NCI-H1436 (cell line): ENCODE results near the gene CAPN11.

Source experiments
- DNase-seq: peaks from one replicate; lab custom pipeline; 2025; lab: John Stamatoyannopoulos, UW

CAPN11 gene

DNA sequence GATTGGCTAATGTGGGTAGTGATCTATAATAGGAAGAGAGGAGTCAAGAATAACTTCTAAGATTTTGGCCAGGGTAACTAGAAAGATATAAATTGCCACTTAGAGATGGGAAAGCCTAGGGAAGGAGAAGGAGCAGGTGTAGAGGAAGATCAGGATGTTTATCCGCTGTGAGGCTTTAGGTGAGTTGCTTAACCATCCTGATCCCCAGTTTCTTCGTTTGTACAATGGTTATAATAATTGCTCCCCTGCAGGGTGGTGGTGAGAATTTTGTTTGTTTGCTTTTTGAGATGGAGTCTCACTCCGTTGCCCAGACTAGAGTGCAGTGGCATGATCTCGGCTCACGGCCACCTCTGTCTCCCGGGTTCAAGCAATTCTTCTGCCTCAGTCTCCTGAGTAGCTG lies 55.7 kb downstream of the CAPN11 start:
- DNase-seq: no peak

DNA sequence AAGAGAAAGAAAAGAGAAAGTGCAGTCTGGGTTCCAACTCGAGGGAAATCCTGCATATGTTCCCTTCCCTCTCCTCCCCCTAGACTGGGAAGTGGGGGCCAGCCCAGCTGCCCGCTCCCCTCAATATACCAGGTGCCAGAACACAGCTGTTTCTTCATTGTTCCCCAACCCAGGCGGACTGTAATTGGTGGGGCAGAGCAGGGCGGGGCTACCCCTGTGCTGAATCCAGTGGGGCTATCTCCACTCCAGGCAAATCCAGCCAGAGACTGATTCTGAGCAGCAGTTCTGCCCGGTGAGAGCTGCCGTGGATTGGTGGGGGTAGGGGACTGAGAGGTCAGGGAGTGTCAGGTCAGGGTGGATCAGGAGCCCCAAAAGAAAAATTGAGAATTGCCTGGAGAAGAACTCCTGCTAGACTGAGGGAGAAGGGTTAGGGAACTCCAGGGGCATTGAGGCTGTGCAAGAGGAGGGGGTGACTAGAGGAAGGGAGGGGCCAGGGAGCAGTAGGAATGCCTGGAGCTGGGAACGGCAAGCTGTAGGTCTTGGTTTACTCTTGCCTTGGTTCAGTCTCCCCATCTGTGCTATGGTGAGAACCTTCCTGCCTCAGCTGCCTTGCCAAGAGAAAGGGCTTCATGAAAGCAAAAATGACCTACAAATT lies 58.2 kb downstream of the CAPN11 start, which contains the start of gene MYMX:
Gene MYMX (plus strand): TSS at position 250 of the 655 bp plus-strand sequence. CDS start 546 bp downstream, outside the sequence.
- DNase-seq: no peak

DNA sequence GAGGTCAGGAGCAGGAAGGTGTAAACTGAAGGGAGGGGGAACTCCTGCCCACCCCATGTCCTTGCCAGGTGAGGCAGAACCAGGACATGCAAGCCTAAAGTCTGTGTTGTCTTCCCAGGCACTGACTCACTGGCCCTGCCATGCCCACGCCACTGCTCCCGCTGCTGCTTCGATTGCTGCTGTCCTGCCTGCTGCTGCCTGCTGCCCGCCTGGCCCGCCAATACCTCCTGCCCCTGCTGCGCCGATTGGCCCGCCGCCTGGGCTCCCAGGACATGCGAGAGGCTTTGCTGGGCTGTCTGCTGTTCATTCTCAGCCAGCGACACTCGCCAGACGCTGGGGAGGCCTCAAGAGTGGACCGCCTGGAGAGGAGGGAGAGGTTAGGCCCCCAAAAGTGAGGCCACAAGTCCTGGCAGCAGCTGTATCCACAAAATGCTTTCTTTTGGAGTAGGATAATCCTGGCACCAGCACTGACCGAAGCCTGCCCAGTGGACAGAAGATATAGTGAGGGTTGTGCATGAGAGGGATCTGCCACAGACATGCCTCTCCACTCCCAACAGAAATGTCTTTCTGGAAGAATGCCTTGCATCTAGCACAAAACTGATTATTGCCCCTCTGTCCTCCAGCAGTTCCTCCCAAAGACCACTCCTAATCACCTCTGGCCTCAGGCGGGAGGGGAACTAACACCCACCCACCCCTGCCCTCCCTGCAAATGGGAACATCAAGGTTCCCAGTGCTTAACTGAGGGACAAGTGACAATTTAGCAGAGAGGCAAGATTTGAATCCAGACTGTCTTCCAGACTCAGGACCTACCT lies 58.9 kb downstream of the CAPN11 start:
- DNase-seq: no peak

DNA sequence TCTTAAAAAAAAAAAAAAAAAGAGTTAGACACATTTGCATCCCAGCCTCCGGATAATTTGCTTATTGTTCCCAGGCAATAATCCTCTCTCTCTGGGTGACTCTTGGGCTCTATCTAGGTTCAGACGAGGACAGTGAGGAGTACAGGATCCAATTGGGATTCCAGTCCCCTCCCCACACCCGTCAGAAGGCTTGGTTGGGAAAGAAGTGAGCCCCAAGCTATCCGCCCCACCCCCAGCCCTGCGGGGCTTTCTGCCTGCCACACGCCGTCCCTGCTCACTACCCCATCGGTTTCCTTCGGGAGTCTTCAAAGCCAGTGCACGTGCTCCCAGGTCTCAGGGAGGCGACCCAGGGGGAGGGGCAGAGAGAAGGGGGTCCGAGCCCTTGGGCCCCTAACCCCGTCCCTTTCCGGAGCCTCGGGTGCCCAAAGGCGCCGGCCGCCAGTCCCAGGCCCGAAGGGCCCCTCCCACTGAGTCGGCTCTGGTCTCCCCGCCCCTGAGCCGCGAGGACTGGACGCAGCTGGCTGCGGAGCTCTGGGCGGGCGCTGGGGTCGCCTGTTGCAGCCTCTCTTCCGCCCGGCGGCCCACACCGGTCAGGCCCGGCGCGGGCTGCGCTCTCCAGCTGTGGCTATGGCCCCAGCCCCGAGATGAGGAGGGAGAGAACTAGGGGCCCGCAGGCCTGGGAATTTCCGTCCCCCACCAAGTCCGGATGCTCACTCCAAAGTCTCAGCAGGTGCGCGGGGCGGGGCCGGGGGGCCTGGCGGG lies 60.6 kb downstream of the CAPN11 start:
- DNase-seq: peak; percentile 45

DNA sequence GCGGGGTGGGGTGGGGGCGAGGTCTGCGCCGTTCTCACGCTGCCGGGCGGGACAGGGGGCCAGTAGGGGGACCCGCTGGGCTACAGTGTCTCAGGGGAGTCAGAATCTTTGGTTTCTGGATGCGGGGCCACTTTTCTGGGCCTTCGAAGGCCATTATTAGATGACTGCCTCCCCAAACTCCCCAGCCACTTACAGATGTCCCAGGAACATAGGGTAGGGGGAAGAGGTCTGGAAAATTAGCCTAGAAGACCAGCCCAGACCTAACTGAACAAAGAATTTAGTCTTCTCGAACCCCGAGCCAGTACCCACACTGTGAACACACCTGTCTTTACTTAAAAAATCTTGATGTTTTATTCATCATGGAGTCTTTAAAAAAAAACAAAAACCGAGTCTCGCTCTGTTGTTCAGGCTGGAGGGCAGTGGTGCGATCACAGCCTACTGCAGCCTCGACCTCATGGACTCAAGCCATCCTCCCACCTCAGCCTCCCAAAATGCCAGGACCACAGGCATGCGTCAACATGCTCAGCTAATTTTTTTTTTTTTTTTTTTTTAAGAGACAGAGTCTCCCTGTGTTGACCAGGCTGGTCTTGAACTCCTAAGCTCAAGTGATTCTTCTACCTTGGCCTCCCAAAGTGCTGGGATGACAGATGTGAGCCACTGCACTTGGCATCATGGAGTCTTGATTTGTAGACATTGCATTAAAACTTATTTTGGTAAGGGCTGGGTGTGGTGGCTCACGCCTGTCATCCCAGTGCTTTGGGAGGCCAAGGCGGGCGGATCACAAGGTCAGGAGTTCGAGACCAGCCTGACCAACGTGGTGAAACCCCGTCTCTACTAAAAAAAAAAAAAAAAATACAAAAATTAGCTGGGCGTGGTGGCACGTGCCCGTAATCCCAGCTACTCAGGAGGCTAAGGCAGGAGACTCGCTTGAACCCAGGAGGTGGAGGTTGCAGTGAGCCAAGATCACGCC lies 61.5 kb downstream of the CAPN11 start:
- DNase-seq: no peak

DNA sequence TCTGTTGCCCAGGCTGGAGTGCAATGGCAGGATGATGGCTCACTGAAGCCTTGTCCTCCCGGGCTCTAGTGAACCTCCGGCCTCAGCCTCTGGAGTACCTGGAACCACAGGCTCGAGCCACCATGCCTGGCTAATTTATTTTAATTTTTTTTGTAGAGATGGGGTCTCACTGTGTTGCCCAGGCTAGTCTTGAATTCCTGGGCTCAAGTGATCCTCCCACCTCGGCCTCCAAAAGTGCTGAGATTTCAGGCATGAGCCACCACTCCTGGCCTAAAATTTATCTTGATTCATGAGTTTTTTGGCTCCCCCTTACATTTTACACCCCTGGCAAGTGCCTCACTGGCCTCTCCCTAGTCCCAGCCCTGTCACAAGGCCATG lies 62.3 kb downstream of the CAPN11 start:
- DNase-seq: no peak

DNA sequence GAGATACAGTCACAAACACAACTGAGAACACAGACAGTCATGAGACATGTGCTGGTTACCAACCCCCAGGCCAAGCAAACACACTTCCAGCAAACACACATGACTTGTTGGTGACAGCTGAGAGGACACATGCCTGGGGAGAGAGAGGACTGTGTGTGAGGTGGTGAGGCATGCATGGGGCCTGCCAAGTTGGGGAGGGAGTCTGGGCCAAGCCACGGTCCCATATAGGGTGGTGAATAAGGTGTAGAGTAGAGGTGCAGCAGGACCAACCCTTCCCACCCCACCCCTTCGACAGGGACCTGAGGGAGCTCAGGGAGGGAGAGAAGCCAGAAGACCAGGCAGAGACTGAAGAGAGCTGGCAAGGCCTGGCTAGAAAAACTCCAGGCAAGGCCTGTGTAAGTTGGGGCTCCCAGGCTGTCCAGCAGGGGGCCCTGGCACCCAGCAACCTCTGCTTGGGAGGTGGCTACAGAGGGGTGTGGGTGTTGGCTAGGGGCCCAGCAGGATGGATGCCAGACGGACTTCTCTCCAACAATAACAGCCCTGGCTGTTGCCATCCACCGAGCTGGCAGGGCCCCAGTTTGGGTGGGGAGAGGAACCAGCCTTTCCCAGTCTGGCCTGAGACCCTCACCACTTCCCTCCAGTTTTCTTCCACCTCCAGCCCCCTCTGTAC lies 62.8 kb downstream of the CAPN11 start:
- peak; percentile 64 for DNase-seq

DNA sequence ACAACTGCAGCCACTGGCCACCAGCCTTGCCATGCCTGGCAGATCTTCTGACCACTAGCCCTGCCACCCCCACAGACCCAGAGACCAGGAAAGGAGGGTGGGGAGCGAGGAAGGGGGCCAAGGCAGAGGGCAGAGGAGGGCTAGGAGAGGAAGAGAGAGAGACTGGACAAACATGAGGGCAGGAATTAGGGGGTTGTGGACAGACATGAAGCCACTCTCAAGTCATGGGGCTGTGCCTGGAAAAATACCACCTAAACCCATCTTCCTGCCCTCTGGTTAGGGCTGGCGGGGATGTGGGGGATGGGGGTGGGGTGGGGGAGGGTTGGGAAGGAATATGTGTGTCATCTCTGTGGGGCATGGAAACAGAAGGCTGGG lies 63.3 kb downstream of the CAPN11 start:
- DNase-seq: no peak

DNA sequence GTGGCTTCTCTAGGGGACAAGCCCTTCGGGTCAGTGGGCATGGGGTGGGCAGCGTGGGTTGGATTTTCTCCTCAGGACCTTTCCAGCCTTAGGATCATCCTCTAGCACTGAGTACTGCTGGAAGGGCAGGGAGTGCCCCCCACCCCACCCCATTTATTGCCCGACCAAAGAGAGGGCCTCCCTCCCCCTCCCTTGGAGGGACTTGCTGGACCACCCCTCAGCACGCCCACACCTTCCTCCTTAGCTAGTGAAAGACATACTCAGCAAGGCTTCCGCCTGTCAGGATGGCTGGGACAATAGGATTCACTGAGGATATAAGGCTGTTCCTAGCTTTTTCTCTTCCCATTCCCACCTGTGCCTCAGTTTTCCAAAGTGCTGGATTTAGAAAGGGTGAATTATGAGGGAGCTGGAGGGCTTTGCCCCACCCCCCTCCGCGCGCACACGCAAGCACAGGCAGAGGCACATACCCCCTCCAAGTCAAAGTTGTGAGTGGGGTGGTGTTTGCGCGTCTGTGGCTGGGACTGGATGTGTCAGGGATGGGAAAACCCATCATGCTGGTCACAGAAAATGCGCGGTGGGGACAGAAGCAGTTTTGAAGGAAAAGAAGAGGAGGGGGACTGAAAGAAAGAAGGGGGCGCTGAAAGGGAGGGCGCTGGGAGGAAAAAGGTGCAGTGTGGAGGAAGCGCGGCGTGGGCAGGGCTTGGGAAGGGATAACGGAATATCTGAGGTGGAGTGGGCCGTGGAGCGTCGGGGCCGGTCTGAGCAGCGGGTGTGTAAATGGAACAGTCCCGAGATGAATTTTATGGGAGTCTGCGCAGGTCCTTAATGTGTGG lies 64.1 kb downstream of the CAPN11 start:
- DNase-seq: no peak

DNA sequence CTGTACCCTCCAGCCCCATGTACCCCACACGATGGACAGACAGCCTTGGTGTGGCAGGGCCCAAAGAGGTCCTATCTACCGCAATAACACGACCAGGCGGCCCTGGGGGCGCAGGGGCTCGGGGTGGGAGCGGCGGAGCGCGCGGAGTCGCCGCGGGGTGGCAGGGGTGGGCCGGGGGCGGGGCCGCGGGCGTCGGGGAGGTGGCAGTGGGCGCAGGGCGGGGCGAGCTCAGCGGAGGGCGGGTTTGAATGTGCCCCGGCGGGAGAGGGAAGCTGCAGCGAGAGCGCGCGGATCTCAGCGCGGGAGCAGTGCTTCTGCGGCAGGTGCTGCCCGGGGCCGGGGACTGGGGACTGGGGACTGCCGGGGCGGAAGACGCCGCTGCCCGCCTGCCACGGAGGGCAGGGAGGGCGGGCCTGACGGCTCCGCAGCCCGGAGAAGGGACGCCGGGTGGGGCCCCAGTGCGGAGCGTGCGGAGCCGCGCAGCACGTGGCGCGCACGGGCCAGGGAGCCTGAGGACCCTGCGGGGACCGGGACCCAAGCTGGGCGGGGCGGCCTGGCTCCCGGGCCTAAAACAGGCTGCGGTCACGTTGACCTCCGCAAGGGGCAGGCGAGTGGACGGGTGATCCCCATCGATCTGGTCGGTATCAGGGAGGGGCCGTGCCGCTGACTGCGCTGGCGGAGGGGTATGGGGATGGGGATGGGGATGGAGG lies 64.9 kb downstream of the CAPN11 start, which contains the start of gene SLC29A1:
Gene SLC29A1 (plus strand): TSS at position 277 of the 710 bp plus-strand sequence. CDS start 3,719 bp downstream, outside the sequence.
- DNase-seq: peak; percentile 80

DNA sequence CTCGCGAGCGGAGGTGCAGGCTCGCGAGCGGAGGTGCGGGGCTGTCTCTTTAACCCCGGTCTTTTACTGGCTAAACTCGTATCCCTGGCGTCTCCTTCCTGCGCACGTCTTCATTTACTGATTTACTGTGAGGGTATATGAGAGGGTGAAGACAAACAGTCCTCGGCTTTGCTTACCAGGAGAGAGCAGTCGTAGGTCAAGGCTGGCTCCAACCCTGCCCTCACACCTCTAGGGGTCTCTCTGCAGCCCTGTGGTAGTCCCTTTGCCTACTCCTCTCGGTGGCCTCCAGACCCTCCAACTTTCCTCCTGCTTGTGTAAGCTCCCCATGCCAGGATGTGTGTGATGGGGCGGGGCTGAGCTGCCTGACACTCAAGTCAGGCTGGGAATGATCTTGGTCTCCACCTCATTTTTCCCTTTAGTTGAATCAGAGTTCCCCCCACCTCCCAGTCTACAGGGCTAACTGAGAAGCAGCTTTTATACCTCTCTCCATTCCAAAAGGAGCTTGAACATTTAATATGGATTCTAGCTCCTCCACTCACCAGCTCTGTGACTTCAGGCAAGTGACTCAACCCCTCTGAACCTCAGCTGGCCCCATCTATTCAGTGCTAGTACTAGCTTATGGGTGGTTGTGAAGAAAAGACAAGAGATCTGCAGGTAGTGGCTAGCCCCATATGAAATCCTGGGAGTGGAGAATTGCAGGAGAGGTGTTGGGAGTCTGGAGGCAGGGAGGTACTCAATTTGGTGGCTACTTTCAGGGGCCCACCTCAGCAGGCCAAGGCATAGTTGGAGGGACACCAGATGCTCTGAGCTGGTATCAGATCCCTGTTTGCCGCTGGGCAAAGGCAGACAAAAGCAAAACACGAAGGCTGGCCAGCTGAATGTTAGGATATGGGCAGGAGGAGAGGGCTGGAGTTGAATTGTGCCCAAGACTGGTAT lies 65.7 kb downstream of the CAPN11 start:
- DNase-seq: no peak

DNA sequence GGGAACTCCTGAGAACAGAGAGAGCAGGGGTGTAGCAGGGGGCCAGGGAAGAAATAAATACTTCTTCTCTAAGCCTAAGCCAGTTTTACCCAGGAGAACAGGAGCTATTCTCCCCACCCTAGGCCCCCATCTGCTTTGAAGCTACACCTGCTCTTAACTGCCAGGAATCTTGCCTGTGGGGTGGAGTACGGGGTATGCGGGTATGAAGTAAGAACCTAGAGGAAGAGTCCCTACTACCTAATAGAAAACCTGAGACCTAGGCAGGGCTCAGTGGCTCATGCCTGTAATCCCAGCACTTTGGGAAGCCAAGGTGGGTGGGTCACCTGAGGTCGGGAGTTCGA lies 66.3 kb downstream of the CAPN11 start:
- DNase-seq: no peak

DNA sequence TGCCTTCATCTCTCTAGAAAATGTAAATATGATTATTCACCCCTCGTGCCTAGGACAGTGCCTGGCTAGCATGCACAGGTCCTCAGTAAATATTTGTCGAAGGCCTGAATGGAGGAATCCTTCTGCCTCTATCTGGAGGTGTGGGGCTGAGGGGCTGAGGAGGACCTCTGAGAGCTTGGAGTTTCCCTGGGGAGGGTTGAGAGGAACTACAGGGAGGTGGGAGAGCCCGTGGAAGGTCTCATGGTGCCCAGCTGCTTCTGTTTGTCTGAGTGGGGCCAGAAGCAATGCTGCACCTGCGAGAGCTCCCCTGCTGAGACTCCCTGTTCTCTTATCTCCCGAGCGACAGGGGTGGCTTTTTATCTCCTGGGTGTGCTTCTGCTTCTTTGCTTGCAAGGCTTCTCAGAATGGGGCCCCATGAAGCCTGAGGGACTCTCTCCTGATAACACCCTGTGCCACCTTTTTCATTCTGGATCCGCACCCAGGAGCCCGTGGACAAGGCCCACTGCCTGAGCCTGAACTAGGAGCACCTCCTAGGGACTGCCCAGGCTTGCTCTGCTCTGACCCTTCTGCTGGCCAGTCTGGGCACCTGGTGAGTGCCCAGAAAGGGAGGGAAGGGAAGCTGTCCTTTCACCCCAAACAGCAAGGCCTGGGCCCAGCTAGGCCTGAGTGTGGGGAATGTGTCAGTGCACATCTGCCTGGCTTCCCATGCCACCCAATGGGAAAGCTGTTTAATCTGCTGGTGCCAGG lies 67.1 kb downstream of the CAPN11 start:
- DNase-seq: no peak

DNA sequence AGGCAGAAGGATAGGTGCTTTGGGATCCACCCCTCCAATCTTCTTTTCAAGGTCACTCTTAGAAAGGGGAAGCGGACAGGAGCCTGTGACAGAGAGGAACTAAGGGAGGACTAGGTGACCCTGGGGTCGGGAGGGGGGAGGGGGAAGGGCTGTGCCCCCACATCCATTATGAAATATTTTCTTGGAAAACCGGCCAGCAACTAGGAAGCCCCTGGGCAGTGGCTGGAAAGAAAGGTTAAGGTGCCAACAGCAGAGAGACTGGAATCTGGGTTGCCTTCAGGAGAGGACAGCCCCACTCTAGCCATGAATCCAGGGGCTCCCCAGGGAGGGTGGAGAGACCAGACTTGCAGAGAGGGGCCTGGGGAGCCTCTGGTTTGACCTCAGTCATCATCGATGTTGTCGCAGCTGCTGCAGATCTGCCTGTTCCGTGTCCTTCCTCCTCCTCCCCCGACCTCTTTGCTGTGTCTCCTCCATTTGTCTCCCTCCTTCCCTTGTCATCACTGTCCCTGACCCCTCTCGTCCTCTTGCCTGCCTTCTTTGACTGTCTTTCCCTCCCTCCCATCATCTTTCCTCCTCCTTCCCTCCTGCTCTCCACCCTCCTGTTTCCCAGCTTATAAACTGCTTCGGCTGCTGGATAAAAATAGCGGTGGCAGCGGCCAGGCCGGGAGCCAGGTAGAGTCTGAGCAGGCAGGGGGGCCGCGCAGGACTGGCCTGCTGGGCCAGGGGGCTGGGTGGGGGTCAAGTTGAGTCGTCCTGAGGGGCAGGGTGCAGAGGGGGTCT lies 67.9 kb downstream of the CAPN11 start:
- DNase-seq: no peak

DNA sequence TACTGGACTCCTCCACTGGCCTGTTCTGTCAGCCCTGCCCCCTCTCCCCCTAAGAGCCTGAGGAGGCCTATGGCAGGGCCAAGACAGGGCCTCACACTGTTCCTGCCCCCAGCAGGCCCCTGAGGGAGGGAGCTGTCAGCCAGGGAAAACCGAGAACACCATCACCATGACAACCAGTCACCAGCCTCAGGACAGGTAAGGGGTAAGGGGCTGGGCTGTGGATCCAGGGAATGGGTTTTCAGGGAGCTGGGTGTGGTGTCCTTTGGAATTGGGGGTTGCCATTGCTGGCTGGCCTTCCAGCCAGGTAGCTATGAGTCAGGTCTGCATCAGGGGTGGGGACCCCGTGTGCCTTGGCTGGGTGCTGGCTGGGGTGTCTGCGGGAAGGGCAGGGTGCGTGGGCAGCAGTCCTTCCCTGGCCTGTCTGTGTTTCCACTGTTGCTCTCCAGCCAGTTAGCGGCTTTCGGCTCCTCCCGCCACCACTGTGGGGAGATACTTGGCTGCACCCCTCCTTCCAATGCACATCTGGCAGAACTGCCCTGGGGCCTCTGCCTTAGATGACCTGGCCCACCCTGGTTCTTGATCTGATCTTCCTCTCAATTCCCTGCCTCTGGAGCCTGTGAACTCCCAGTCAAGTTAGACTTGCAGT lies 68.7 kb downstream of the CAPN11 start:
- no peak for DNase-seq

DNA sequence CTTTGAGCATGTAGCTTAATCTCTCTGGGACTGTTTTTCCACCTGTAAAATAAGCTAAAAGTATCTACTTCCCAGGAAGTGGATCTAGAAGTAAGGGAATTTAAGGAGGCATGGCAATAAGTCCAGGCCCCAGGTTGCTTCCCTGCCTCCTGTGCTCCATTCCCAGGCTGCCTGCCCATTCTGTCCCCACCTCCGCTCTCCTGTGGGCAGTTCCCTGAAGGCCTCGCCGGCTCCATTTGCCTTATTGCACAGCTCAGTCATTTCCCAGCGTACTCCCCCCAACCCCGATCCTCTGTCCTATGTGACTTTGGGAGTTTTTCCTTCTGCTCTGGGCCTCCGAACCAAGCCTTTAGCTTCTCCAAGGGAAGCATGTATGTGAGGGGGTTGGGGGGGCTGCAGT lies 69.4 kb downstream of the CAPN11 start:
- no peak for DNase-seq
